MCF 10A (cell line): ENCODE data around the gene GALNT12. TPM values are rescaled to one million over a fixed set of nuclear protein-coding genes. Genes with fewer than 3 reads are reported as not detected.

Source experiments
- BruUV-seq: library from RNA; stranded (reverse); fragments of 400-500 nt; replicated peaks from 2 replicates; lab custom pipeline; 2021; lab: Mats Ljungman, UMichigan
- CTCF ChIA-PET: fragments of 300-600 bp; sonication (Branson Sonifier 250); formaldehyde crosslinking; extraction: SDS; loops from one replicate; lab custom pipeline; 2021; ENCODE audit warnings: antibody characterized with exemption, inconsistent platforms; lab: Yijun Ruan, JAX
- POLR2A ChIA-PET: fragments of 300-600, 350-650 bp; sonication (Branson Sonifier 250); formaldehyde crosslinking; extraction: SDS; loops from one replicate; lab custom pipeline; 2020; ENCODE audit warnings: antibody characterized with exemption, inconsistent platforms; lab: Yijun Ruan, JAX
- DNase-seq: peaks from one replicate; pipeline ENCODE4 v3.0.0-alpha.2; 2018; ENCODE audit not compliant: unreplicated experiment
- H3K27ac Mint-ChIP-seq: one replicate; pipeline ENCODE4 v1.8.0; 2022; ENCODE audit warnings: mild to moderate bottlenecking, low read depth, mixed read lengths; ENCODE audit not compliant: unreplicated experiment
- H3K27me3 Mint-ChIP-seq: one replicate; pipeline ENCODE4 v1.8.0; 2022; ENCODE audit warnings: mixed read lengths; ENCODE audit not compliant: insufficient read depth, unreplicated experiment
- H3K36me3 Mint-ChIP-seq: one replicate; pipeline ENCODE4 v1.8.0; 2022; ENCODE audit warnings: mild to moderate bottlenecking, moderate library complexity, mixed read lengths; ENCODE audit not compliant: insufficient read depth, unreplicated experiment
- H3K4me1 Mint-ChIP-seq: one replicate; pipeline ENCODE4 v1.8.0; 2022; ENCODE audit warnings: mixed read lengths; ENCODE audit not compliant: insufficient read depth, unreplicated experiment
- H3K4me3 Mint-ChIP-seq: one replicate; pipeline ENCODE4 v1.8.0; 2022; ENCODE audit warnings: mild to moderate bottlenecking, moderate library complexity, mixed read lengths; ENCODE audit not compliant: unreplicated experiment
- H3K9me3 Mint-ChIP-seq: one replicate; pipeline ENCODE4 v1.8.0; 2022; ENCODE audit warnings: mixed read lengths; ENCODE audit not compliant: unreplicated experiment
- CTCF ChIP-seq: fragments of 200-600 bp; IDR thresholded peaks from one replicate; pipeline ENCODE4 v1.8.0; 2022; ENCODE audit warnings: antibody characterized with exemption, mild to moderate bottlenecking; ENCODE audit not compliant: unreplicated experiment
- intact Hi-C: fragments of 100-400 bp; cut with micrococcal nuclease; formaldehyde crosslinking; loops from 2 replicates; pipeline ENCODE4 v1.14.1; 2022
- total RNA-seq: library from RNA; stranded (reverse); gene quantifications from 2 replicates; pipeline ENCODE4 v1.2.3, GENCODE V29; 2022

Gene GALNT12
- total RNA-seq, 1 experiment from 2014 or later, result not detected

- H3K4me1 Mint-ChIP-seq, result peaks cover 34% of the 10 kb centered on the region
- H3K27ac Mint-ChIP-seq, result no peak overlapping the region
- H3K4me3 Mint-ChIP-seq, result no peak overlapping the region
- H3K9me3 Mint-ChIP-seq, result peaks cover 7% of the 10 kb centered on the region
- H3K36me3 Mint-ChIP-seq, result no peaks in the 10 kb centered on the region
- TF ChIP-seq CTCF, result no peak
- no TSS peak for BruUV-seq
- ChIA-PET POLR2A (no interaction called here), CTCF (interaction anchor here (1.3 to 1.5 kb wide), 3 partner anchors 22 to 128 kb away, joined by 3 to 6 read pairs (median 5); no protein-coding TSS in a partner anchor)
- intact Hi-C loops, result no loop called here
- H3K27me3 Mint-ChIP-seq, result peaks cover 22% of the 10 kb centered on the region
- DNase-seq, result no peak
Measured at GRCh38 chr9:98870782-98871557, 63.5 kb downstream of the GALNT12 start.

- Mint-ChIP-seq H3K27me3 (peaks cover 18% of the 10 kb centered on the region), H3K27ac (no peak overlapping the region), H3K4me1 (peaks cover 29% of the 10 kb centered on the region), H3K9me3 (peaks cover 7% of the 10 kb centered on the region), H3K4me3 (no peak overlapping the region), H3K36me3 (no peaks in the 10 kb centered on the region)
- intact Hi-C loops, result no loop called here
- ChIA-PET POLR2A (no interaction called here), CTCF (interaction anchor here (1.4 kb wide), 1 partner anchor 24 kb away, joined by 5 read pairs; no protein-coding TSS in a partner anchor)
- DNase-seq, result no peak
- no peak for TF ChIP-seq CTCF
- BruUV-seq, result no TSS peak
Measured at GRCh38 chr9:98871558-98872065, 64.1 kb downstream of the GALNT12 start.

GRCh38 chr9:98873526-98873925 lies 66.1 kb downstream of the GALNT12 start:
- peaks cover 33% of the 10 kb centered on the region for H3K27me3 Mint-ChIP-seq
- H3K36me3 Mint-ChIP-seq, result peaks cover 5% of the 10 kb centered on the region
- H3K4me1 Mint-ChIP-seq, result peaks cover 12% of the 10 kb centered on the region
- peaks cover 7% of the 10 kb centered on the region for H3K9me3 Mint-ChIP-seq
- no peak for TF ChIP-seq CTCF
- no peak overlapping the region for H3K4me3 Mint-ChIP-seq
- DNase-seq, result no peak
- intact Hi-C loops, result no loop called here
- BruUV-seq, result no TSS peak
- ChIA-PET CTCF (interaction anchor here (1.0 to 3.1 kb wide), 2 partner anchors 26 to 126 kb away, joined by 4 to 13 read pairs; no protein-coding TSS in a partner anchor), POLR2A (interaction anchor here (0.6 kb wide), 1 partner anchor 13 kb away, joined by 3 read pairs; no protein-coding TSS in a partner anchor)
- H3K27ac Mint-ChIP-seq, result no peak overlapping the region

GRCh38 chr9:98873951-98874371 lies 66.5 kb downstream of the GALNT12 start:
- intact Hi-C loops, result no loop called here
- CTCF ChIA-PET, result interaction anchor here (3.1 kb wide), 1 partner anchor 26 kb away, joined by 13 read pairs; no protein-coding TSS in a partner anchor
- peak; percentile 74 for DNase-seq
- H3K4me3 Mint-ChIP-seq, result no peak overlapping the region
- no peak overlapping the region for H3K27ac Mint-ChIP-seq
- peaks cover 5% of the 10 kb centered on the region for H3K36me3 Mint-ChIP-seq
- peaks cover 12% of the 10 kb centered on the region for H3K4me1 Mint-ChIP-seq
- peaks cover 38% of the 10 kb centered on the region for H3K27me3 Mint-ChIP-seq
- POLR2A ChIA-PET, result interaction anchor here (0.6 kb wide), 1 partner anchor 13 kb away, joined by 3 read pairs; no protein-coding TSS in a partner anchor
- no TSS peak for BruUV-seq
- peaks cover 7% of the 10 kb centered on the region for H3K9me3 Mint-ChIP-seq
- TF ChIP-seq CTCF, result no peak
